B cell (primary cell): ENCODE measurements around the gene TOX2. TPM values are rescaled to one million over a fixed set of nuclear protein-coding genes. Genes with fewer than 3 reads are reported as not detected.

Experiments used
- ATAC-seq: fragments of 200-7000 bp; cut with Tn5 transposase; one replicate; pipeline ENCODE4 v1.10.0; 2021; ENCODE audit warnings: low read depth, mild to moderate bottlenecking, moderate number of reproducible peaks, moderate library complexity
- CTCF ChIA-PET: fragments of 350-600 bp; sonication (Branson Sonifier 250); formaldehyde crosslinking; loops from one replicate; lab custom pipeline; 2021; ENCODE audit warnings: antibody characterized with exemption, inconsistent platforms; lab: Charles Lee
- POLR2A ChIA-PET: fragments of 350-600 bp; sonication (Branson Sonifier 250); formaldehyde crosslinking; loops from one replicate; lab custom pipeline; 2021; ENCODE audit warnings: antibody characterized with exemption; lab: Charles Lee
- DNase-seq: peaks from one replicate; pipeline ENCODE4 v3.0.0; 2013
- H2AFZ ChIP-seq: 2 replicates; pipeline ENCODE4 v1.6.1; 2012; ENCODE audit warnings: mild to moderate bottlenecking, low read depth, low read length; ENCODE audit not compliant: insufficient read depth, poor library complexity, severe bottlenecking
- H3K27ac ChIP-seq, 2 donors: 1 replicate in 1 of 2; 2 replicates in 1 of 2; pipeline ENCODE4 v1.5.1; 2012 to 2013; ENCODE audit warnings: low read length in 2 of 2, mild to moderate bottlenecking in 2 of 2, moderate library complexity in 1 of 2
- H3K27me3 ChIP-seq, 4 experiments: fragments of 200-600 bp in 1 of 4; sonication (generic) in 1 of 4; replicated peaks in 1 of 4; 1 replicate in 2 of 4; 2 replicates in 2 of 4; pipeline versions ENCODE4 v1.6.1 to v1.7.0; 2013 to 2016; ENCODE audit warnings: low read length in 3 of 4, mild to moderate bottlenecking in 2 of 4, mixed read lengths in 1 of 4, moderate library complexity in 1 of 4; ENCODE audit not compliant: insufficient read depth in 4 of 4, control insufficient read depth in 3 of 4; ENCODE audit errors: control extremely low read depth in 1 of 4
- H3K36me3 ChIP-seq, 2 experiments: replicated peaks in 1 of 2; 1 replicate in 1 of 2; 2 replicates in 1 of 2; pipeline versions ENCODE4 v1.6.1 to v1.7.1; 2013; ENCODE audit warnings: low read length in 1 of 2; ENCODE audit not compliant: insufficient read depth in 2 of 2, control insufficient read depth in 1 of 2; ENCODE audit errors: control extremely low read depth in 1 of 2, extremely low read depth in 1 of 2
- H3K4me1 ChIP-seq, 2 donors: fragments of 200-600 bp in 1 of 2; sonication (generic) in 1 of 2; 1 replicate in 1 of 2; 2 replicates in 1 of 2; pipeline versions ENCODE4 v1.5.1 to v1.6.1; 2013 to 2017; ENCODE audit warnings: low read length in 2 of 2; ENCODE audit not compliant: control insufficient read depth in 2 of 2, insufficient read depth in 2 of 2
- H3K4me2 ChIP-seq: replicated peaks from 2 replicates; pipeline ENCODE3; 2012; ENCODE audit warnings: mild to moderate bottlenecking, low read depth, low read length; ENCODE audit not compliant: poor library complexity, severe bottlenecking
- H3K4me3 ChIP-seq, 5 experiments: fragments of 200-600 bp in 1 of 5; sonication (generic) in 1 of 5; 1 replicate in 3 of 5; 2 replicates in 2 of 5; pipeline versions ENCODE4 v1.5.1 to v1.7.0; 2011 to 2016; ENCODE audit warnings: low read length in 4 of 5, mild to moderate bottlenecking in 4 of 5, low read depth in 2 of 5, control low read depth in 1 of 5, moderate library complexity in 1 of 5; ENCODE audit not compliant: insufficient read depth in 1 of 5; ENCODE audit errors: control extremely low read depth in 1 of 5, extremely low read depth in 1 of 5
- H3K79me2 ChIP-seq: fragments of 200-600 bp; sonication (generic); one replicate; pipeline ENCODE4 v1.6.0; 2016; ENCODE audit warnings: low read length; ENCODE audit not compliant: control insufficient read depth, insufficient read depth
- H3K9ac ChIP-seq: fragments of 200-600 bp; sonication (generic); 2 replicates; pipeline ENCODE4 v1.6.1; 2017; ENCODE audit warnings: mild to moderate bottlenecking, low read length, moderate library complexity
- H3K9me3 ChIP-seq, 3 donors: one replicate each; pipeline versions ENCODE4 v1.6.1 to v1.7.1; 2013; ENCODE audit warnings: low read length in 2 of 3; ENCODE audit not compliant: control insufficient read depth in 2 of 3, insufficient read depth in 1 of 3; ENCODE audit errors: control extremely low read depth in 1 of 3
- H4K20me1 ChIP-seq: 2 replicates; pipeline ENCODE4 v1.6.0; 2012; ENCODE audit warnings: mild to moderate bottlenecking, low read length; ENCODE audit not compliant: insufficient read depth, control insufficient read depth, poor library complexity, severe bottlenecking
- H3K27ac Mint-ChIP-seq: one replicate; pipeline ENCODE4 v1.8.0; 2021; ENCODE audit warnings: mixed read lengths
- H3K27me3 Mint-ChIP-seq: one replicate; pipeline ENCODE4 v1.8.0; 2021; ENCODE audit warnings: mixed read lengths
- H3K4me1 Mint-ChIP-seq: one replicate; pipeline ENCODE4 v1.8.0; 2021; ENCODE audit warnings: mixed read lengths
- H3K4me3 Mint-ChIP-seq: one replicate; pipeline ENCODE4 v1.8.0; 2021; ENCODE audit warnings: mixed read lengths
- H3K9me3 Mint-ChIP-seq: one replicate; pipeline ENCODE4 v1.8.0; 2022; ENCODE audit warnings: mixed read lengths; ENCODE audit not compliant: insufficient read depth
- EZH2 ChIP-seq: IDR thresholded peaks from 2 replicates; pipeline ENCODE4 v1.6.1; 2012; ENCODE audit warnings: borderline replicate concordance, low read depth, mild to moderate bottlenecking, moderate library complexity, low read length; ENCODE audit not compliant: insufficient read depth, poor library complexity, severe bottlenecking
- WGBS: methylation state at CpG from one replicate; pipeline ENCODE4 v1.1.5; 2013; ENCODE audit warnings: missing lambda C conversion rate; ENCODE audit not compliant: insufficient coverage; 5-methylcytosine and 5-hydroxymethylcytosine counted together
- intact Hi-C: fragments of 100-400 bp; cut with micrococcal nuclease; formaldehyde crosslinking; loops from one replicate; pipeline ENCODE4 v1.10.0; 2022
- polyA plus RNA-seq: library from polyadenylated mRNA; depleted of rRNA; stranded (reverse); fragments of >200 nt; gene quantifications from 2 replicates; pipeline ENCODE4 v1.2.3, GENCODE V29; 2012
- total RNA-seq, 2 donors: library from RNA; stranded (reverse); fragments of 120-200 nt in 1 of 2; gene quantifications; 1 replicate in 1 of 2; 2 replicates in 1 of 2; pipeline versions ENCODE4 v1.2.3 to v1.2.4, GENCODE V29; 2013 to 2022
- TF ChIP-seq, protein P1 (sequence below): fragments of 200-600 bp; IDR thresholded peaks from one replicate; pipeline ENCODE4 v1.8.0; 2022; ENCODE audit warnings: antibody characterized with exemption, mild to moderate bottlenecking

The TOX2 gene
- total and polyA plus RNA-seq, 2 donors (not counting 1 experiment from before 2014, with no cell fraction given): 1.2 to 4.1 TPM

DNA sequence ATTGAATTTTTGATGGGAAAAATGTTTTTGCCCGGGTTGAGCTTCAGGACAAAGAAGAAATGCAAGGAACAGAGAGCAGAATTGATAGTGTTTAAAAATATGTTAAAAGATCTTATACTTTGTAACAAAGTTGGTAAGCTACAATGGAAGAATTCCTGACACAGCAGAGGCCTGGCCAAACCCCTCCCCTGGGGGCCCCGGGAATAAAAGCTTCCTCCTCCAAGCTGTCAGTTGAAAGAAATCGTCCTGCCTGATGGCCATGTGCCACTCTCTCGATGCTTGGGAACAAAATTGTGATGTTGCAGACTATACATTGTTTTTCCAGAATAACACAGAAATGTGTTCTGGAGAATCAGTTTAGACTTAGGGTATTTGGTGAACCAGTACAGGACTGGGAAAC, 14.2 kb upstream of the TOX2 start:
- CTCF ChIA-PET: interaction anchor here (1.3 kb wide), 1 partner anchor 9 kb away, joined by 3 read pairs; no protein-coding TSS in a partner anchor
- Histone ChIP-seq H3K9me3 (peaks cover 0 to 11% (median 2%) of the 10 kb centered on the region in 3 donors), H3K79me2 (no peaks in the 10 kb centered on the region), H4K20me1 (no peaks in the 10 kb centered on the region), H3K9ac (no peak overlapping the region), H2AFZ (no peak overlapping the region), H3K4me2 (no peak overlapping the region), H3K27me3 (peaks cover 0 to 3% (median 0%) of the 10 kb centered on the region in 4 experiments), H3K4me3 (no peak overlapping the region), H3K4me1 (no peaks in the 10 kb centered on the region), H3K27ac (no peak overlapping the region), H3K36me3 (no peaks in the 10 kb centered on the region)
- no peaks in the 10 kb centered on the region for H3K9me3 Mint-ChIP-seq
- 20% methylated on average over 1 of the region's 4 CpGs for WGBS
- no peak overlapping the region for H3K4me3 Mint-ChIP-seq
- POLR2A ChIA-PET: no interaction called here
- H3K27ac Mint-ChIP-seq: no peak overlapping the region
- ATAC-seq: no peak
- TF ChIP-seq, protein P1, sequence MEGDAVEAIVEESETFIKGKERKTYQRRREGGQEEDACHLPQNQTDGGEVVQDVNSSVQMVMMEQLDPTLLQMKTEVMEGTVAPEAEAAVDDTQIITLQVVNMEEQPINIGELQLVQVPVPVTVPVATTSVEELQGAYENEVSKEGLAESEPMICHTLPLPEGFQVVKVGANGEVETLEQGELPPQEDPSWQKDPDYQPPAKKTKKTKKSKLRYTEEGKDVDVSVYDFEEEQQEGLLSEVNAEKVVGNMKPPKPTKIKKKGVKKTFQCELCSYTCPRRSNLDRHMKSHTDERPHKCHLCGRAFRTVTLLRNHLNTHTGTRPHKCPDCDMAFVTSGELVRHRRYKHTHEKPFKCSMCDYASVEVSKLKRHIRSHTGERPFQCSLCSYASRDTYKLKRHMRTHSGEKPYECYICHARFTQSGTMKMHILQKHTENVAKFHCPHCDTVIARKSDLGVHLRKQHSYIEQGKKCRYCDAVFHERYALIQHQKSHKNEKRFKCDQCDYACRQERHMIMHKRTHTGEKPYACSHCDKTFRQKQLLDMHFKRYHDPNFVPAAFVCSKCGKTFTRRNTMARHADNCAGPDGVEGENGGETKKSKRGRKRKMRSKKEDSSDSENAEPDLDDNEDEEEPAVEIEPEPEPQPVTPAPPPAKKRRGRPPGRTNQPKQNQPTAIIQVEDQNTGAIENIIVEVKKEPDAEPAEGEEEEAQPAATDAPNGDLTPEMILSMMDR: no peak
- no peak for TF ChIP-seq EZH2
- intact Hi-C loops: no loop called here
- H3K27me3 Mint-ChIP-seq: peaks cover 28% of the 10 kb centered on the region
- no peaks in the 10 kb centered on the region for H3K4me1 Mint-ChIP-seq
- no peak for DNase-seq

DNA sequence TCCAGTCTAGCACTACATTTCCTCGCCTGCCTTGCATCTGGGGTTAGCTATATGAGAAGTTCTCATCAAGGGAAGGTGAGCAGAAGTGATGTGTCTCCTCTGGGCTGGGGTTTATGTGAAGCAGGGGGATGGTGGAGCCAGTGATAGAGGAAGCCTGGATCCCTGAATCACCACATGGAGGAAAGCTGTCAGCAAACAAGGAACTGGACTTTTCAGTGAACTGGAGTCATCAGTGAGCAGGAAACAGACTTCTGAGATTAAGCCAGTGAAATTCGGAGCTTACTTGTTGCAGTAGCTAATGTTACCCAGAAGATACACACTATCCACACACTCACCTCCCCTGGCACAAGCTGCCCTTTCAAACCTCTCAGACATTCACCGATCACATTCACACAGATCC, 13.4 kb upstream of the TOX2 start:
- no peaks in the 10 kb centered on the region for H3K4me1 Mint-ChIP-seq
- Histone ChIP-seq H3K27ac (no peak overlapping the region), H3K4me1 (no peaks in the 10 kb centered on the region), H3K4me2 (no peak overlapping the region), H3K4me3 (no peak overlapping the region), H3K36me3 (no peaks in the 10 kb centered on the region), H3K27me3 (peaks cover 0 to 3% (median 0%) of the 10 kb centered on the region in 4 experiments), H4K20me1 (no peaks in the 10 kb centered on the region), H3K9ac (no peak overlapping the region), H2AFZ (no peak overlapping the region), H3K9me3 (peaks cover 0 to 11% (median 2%) of the 10 kb centered on the region in 3 donors), H3K79me2 (no peaks in the 10 kb centered on the region)
- WGBS: 96% methylated on average over 3 of the region's 3 CpGs
- no peaks in the 10 kb centered on the region for H3K9me3 Mint-ChIP-seq
- H3K27ac Mint-ChIP-seq: no peak overlapping the region
- ChIA-PET CTCF (interaction anchor here (1.3 kb wide), 1 partner anchor 8 kb away, joined by 3 read pairs; no protein-coding TSS in a partner anchor), POLR2A (no interaction called here)
- no peak for ATAC-seq
- DNase-seq: no peak
- H3K27me3 Mint-ChIP-seq: peaks cover 24% of the 10 kb centered on the region
- intact Hi-C loops: no loop called here
- TF ChIP-seq, protein P1: no peak
- TF ChIP-seq EZH2: no peak
- no peak overlapping the region for H3K4me3 Mint-ChIP-seq
